Activated CD8-positive, alpha-beta memory T cell treated with anti-CD3 and anti-CD28 coated beads for 24 hours (primary cell): ENCODE measurements around the gene SNTG2.

Source experiments
- DNase-seq: peaks from one replicate; pipeline ENCODE4 v3.0.0-alpha.2; 2020

The SNTG2 gene

GRCh38 chr2:1154710-1155594 is 204.3 kb downstream of the SNTG2 start:
- DNase-seq: no peak

GRCh38 chr2:1156059-1156458 is 205.4 kb downstream of the SNTG2 start:
- no peak for DNase-seq

GRCh38 chr2:1156531-1156930 is 205.9 kb downstream of the SNTG2 start:
- DNase-seq: no peak

GRCh38 chr2:1157107-1157506 is 206.5 kb downstream of the SNTG2 start:
- no peak for DNase-seq

- DNase-seq: no peak
These were observed 208.4 kb downstream of the SNTG2 start for GRCh38 chr2:1159013-1159412.

GRCh38 chr2:1162246-1162645 is 211.6 kb downstream of the SNTG2 start:
- no peak for DNase-seq

GRCh38 chr2:1162768-1163584 is 212.3 kb downstream of the SNTG2 start:
- DNase-seq: peak; percentile 77

- no peak for DNase-seq
These were observed 216.3 kb downstream of the SNTG2 start for GRCh38 chr2:1166976-1167375.

- DNase-seq: no peak
These were observed 218.2 kb downstream of the SNTG2 start for GRCh38 chr2:1168846-1169245.

GRCh38 chr2:1169291-1169949 is 218.8 kb downstream of the SNTG2 start:
- DNase-seq: no peak

GRCh38 chr2:1170241-1170640 is 219.6 kb downstream of the SNTG2 start:
- DNase-seq: no peak

GRCh38 chr2:1170711-1171110 is 220.1 kb downstream of the SNTG2 start:
- DNase-seq: no peak

GRCh38 chr2:1173528-1173927 is 222.9 kb downstream of the SNTG2 start:
- DNase-seq: no peak

GRCh38 chr2:1181893-1182292 is 231.2 kb downstream of the SNTG2 start:
- DNase-seq: no peak

- DNase-seq: no peak
These were observed 232.7 kb downstream of the SNTG2 start for GRCh38 chr2:1183300-1183699.

- DNase-seq: no peak
These were observed 235.8 kb downstream of the SNTG2 start for GRCh38 chr2:1186421-1186820.

- DNase-seq: no peak
These were observed 236.5 kb downstream of the SNTG2 start for GRCh38 chr2:1187189-1187588.

- no peak for DNase-seq
These were observed 241.5 kb downstream of the SNTG2 start for GRCh38 chr2:1192121-1192520.

GRCh38 chr2:1193801-1194200 is 243.2 kb downstream of the SNTG2 start:
- no peak for DNase-seq

GRCh38 chr2:1203772-1204171 is 253.1 kb downstream of the SNTG2 start:
- no peak for DNase-seq

GRCh38 chr2:1205853-1206252 is 255.2 kb downstream of the SNTG2 start:
- no peak for DNase-seq

GRCh38 chr2:1207962-1208510 is 257.4 kb downstream of the SNTG2 start:
- DNase-seq: no peak

GRCh38 chr2:1208522-1208921 is 257.9 kb downstream of the SNTG2 start:
- DNase-seq: no peak
